B cell (primary cell): Measurements from ENCODE around the gene DGCR6L. TPM values are rescaled to one million over a fixed set of nuclear protein-coding genes. Genes with fewer than 3 reads are reported as not detected.
"Not testable (repeated sequence)": the region's sequence is repeated elsewhere in the genome, so short reads cannot be mapped to it uniquely, and the experiment has no call there.

ENCODE experiments used
- ATAC-seq: fragments of 200-7000 bp; cut with Tn5 transposase; one replicate; pipeline ENCODE4 v1.10.0; 2021; ENCODE audit warnings: low read depth, mild to moderate bottlenecking, moderate number of reproducible peaks, moderate library complexity
- CTCF ChIA-PET: fragments of 350-600 bp; sonication (Branson Sonifier 250); formaldehyde crosslinking; loops from one replicate; lab custom pipeline; 2021; ENCODE audit warnings: antibody characterized with exemption, inconsistent platforms; lab: Charles Lee
- POLR2A ChIA-PET: fragments of 350-600 bp; sonication (Branson Sonifier 250); formaldehyde crosslinking; loops from one replicate; lab custom pipeline; 2021; ENCODE audit warnings: antibody characterized with exemption; lab: Charles Lee
- DNase-seq: peaks from one replicate; pipeline ENCODE4 v3.0.0; 2013
- H2AFZ ChIP-seq: 2 replicates; pipeline ENCODE4 v1.6.1; 2012; ENCODE audit warnings: mild to moderate bottlenecking, low read depth, low read length; ENCODE audit not compliant: insufficient read depth, poor library complexity, severe bottlenecking
- H3K27ac ChIP-seq, 2 donors: 1 replicate in 1 of 2; 2 replicates in 1 of 2; pipeline ENCODE4 v1.5.1; 2012 to 2013; ENCODE audit warnings: low read length in 2 of 2, mild to moderate bottlenecking in 2 of 2, moderate library complexity in 1 of 2
- H3K27me3 ChIP-seq, 4 experiments: fragments of 200-600 bp in 1 of 4; sonication (generic) in 1 of 4; replicated peaks in 1 of 4; 1 replicate in 2 of 4; 2 replicates in 2 of 4; pipeline versions ENCODE4 v1.6.1 to v1.7.0; 2013 to 2016; ENCODE audit warnings: low read length in 3 of 4, mild to moderate bottlenecking in 2 of 4, mixed read lengths in 1 of 4, moderate library complexity in 1 of 4; ENCODE audit not compliant: insufficient read depth in 4 of 4, control insufficient read depth in 3 of 4; ENCODE audit errors: control extremely low read depth in 1 of 4
- H3K36me3 ChIP-seq, 2 experiments: replicated peaks in 1 of 2; 1 replicate in 1 of 2; 2 replicates in 1 of 2; pipeline versions ENCODE4 v1.6.1 to v1.7.1; 2013; ENCODE audit warnings: low read length in 1 of 2; ENCODE audit not compliant: insufficient read depth in 2 of 2, control insufficient read depth in 1 of 2; ENCODE audit errors: control extremely low read depth in 1 of 2, extremely low read depth in 1 of 2
- H3K4me1 ChIP-seq, 2 donors: fragments of 200-600 bp in 1 of 2; sonication (generic) in 1 of 2; 1 replicate in 1 of 2; 2 replicates in 1 of 2; pipeline versions ENCODE4 v1.5.1 to v1.6.1; 2013 to 2017; ENCODE audit warnings: low read length in 2 of 2; ENCODE audit not compliant: control insufficient read depth in 2 of 2, insufficient read depth in 2 of 2
- H3K4me2 ChIP-seq: replicated peaks from 2 replicates; pipeline ENCODE3; 2012; ENCODE audit warnings: mild to moderate bottlenecking, low read depth, low read length; ENCODE audit not compliant: poor library complexity, severe bottlenecking
- H3K4me3 ChIP-seq, 5 experiments: fragments of 200-600 bp in 1 of 5; sonication (generic) in 1 of 5; 1 replicate in 3 of 5; 2 replicates in 2 of 5; pipeline versions ENCODE4 v1.5.1 to v1.7.0; 2011 to 2016; ENCODE audit warnings: low read length in 4 of 5, mild to moderate bottlenecking in 4 of 5, low read depth in 2 of 5, control low read depth in 1 of 5, moderate library complexity in 1 of 5; ENCODE audit not compliant: insufficient read depth in 1 of 5; ENCODE audit errors: control extremely low read depth in 1 of 5, extremely low read depth in 1 of 5
- H3K79me2 ChIP-seq: fragments of 200-600 bp; sonication (generic); one replicate; pipeline ENCODE4 v1.6.0; 2016; ENCODE audit warnings: low read length; ENCODE audit not compliant: control insufficient read depth, insufficient read depth
- H3K9ac ChIP-seq: fragments of 200-600 bp; sonication (generic); 2 replicates; pipeline ENCODE4 v1.6.1; 2017; ENCODE audit warnings: mild to moderate bottlenecking, low read length, moderate library complexity
- H3K9me3 ChIP-seq, 3 donors: one replicate each; pipeline versions ENCODE4 v1.6.1 to v1.7.1; 2013; ENCODE audit warnings: low read length in 2 of 3; ENCODE audit not compliant: control insufficient read depth in 2 of 3, insufficient read depth in 1 of 3; ENCODE audit errors: control extremely low read depth in 1 of 3
- H4K20me1 ChIP-seq: 2 replicates; pipeline ENCODE4 v1.6.0; 2012; ENCODE audit warnings: mild to moderate bottlenecking, low read length; ENCODE audit not compliant: insufficient read depth, control insufficient read depth, poor library complexity, severe bottlenecking
- H3K27ac Mint-ChIP-seq: one replicate; pipeline ENCODE4 v1.8.0; 2021; ENCODE audit warnings: mixed read lengths
- H3K27me3 Mint-ChIP-seq: one replicate; pipeline ENCODE4 v1.8.0; 2021; ENCODE audit warnings: mixed read lengths
- H3K4me1 Mint-ChIP-seq: one replicate; pipeline ENCODE4 v1.8.0; 2021; ENCODE audit warnings: mixed read lengths
- H3K4me3 Mint-ChIP-seq: one replicate; pipeline ENCODE4 v1.8.0; 2021; ENCODE audit warnings: mixed read lengths
- H3K9me3 Mint-ChIP-seq: one replicate; pipeline ENCODE4 v1.8.0; 2022; ENCODE audit warnings: mixed read lengths; ENCODE audit not compliant: insufficient read depth
- CTCF ChIP-seq: fragments of 200-600 bp; IDR thresholded peaks from one replicate; pipeline ENCODE4 v1.8.0; 2022; ENCODE audit warnings: antibody characterized with exemption, mild to moderate bottlenecking
- EZH2 ChIP-seq: IDR thresholded peaks from 2 replicates; pipeline ENCODE4 v1.6.1; 2012; ENCODE audit warnings: borderline replicate concordance, low read depth, mild to moderate bottlenecking, moderate library complexity, low read length; ENCODE audit not compliant: insufficient read depth, poor library complexity, severe bottlenecking
- WGBS: methylation state at CpG from one replicate; pipeline ENCODE4 v1.1.5; 2013; ENCODE audit warnings: missing lambda C conversion rate; ENCODE audit not compliant: insufficient coverage; 5-methylcytosine and 5-hydroxymethylcytosine counted together
- intact Hi-C: fragments of 100-400 bp; cut with micrococcal nuclease; formaldehyde crosslinking; loops from one replicate; pipeline ENCODE4 v1.10.0; 2022
- polyA plus RNA-seq: library from polyadenylated mRNA; depleted of rRNA; stranded (reverse); fragments of >200 nt; gene quantifications from 2 replicates; pipeline ENCODE4 v1.2.3, GENCODE V29; 2012
- total RNA-seq, 2 donors: library from RNA; stranded (reverse); fragments of 120-200 nt in 1 of 2; gene quantifications; 1 replicate in 1 of 2; 2 replicates in 1 of 2; pipeline versions ENCODE4 v1.2.3 to v1.2.4, GENCODE V29; 2013 to 2022

DGCR6L gene
- total and polyA plus RNA-seq, 2 donors (not counting 1 experiment from before 2014, with no cell fraction given), result 21.2 to 33.4 TPM

GRCh38 chr22:20276468-20276867, 43.4 kb downstream of the DGCR6L start:
- Histone ChIP-seq H3K36me3 (no peaks in the 10 kb centered on the region), H3K9ac (no peak overlapping the region), H3K9me3 (no peaks in the 10 kb centered on the region), H3K4me2 (no peak overlapping the region), H3K79me2 (no peaks in the 10 kb centered on the region), H4K20me1 (no peaks in the 10 kb centered on the region), H3K27ac (no peak overlapping the region), H3K4me1 (no peaks in the 10 kb centered on the region), H3K27me3 (no peaks in the 10 kb centered on the region), H2AFZ (no peak overlapping the region), H3K4me3 (no peak overlapping the region)
- 83% methylated on average over 7 of the region's 7 CpGs for WGBS
- Mint-ChIP-seq H3K4me3 (no peak overlapping the region), H3K4me1 (no peaks in the 10 kb centered on the region), H3K27me3 (no peaks in the 10 kb centered on the region), H3K9me3 (no peaks in the 10 kb centered on the region), H3K27ac (no peak overlapping the region)
- ATAC-seq, result no peak
- TF ChIP-seq CTCF, result no peak
- TF ChIP-seq EZH2, result no peak
- intact Hi-C loops, result no loop called here
- POLR2A ChIA-PET, result no interaction called here
- CTCF ChIA-PET, result interaction anchor here (0.6 kb wide), 1 partner anchor 18 kb away, joined by 3 read pairs; no protein-coding TSS in a partner anchor
- no peak for DNase-seq

- Histone ChIP-seq H4K20me1 (no peaks in the 10 kb centered on the region), H3K79me2 (no peaks in the 10 kb centered on the region), H2AFZ (no peak overlapping the region), H3K9me3 (no peaks in the 10 kb centered on the region), H3K27ac (no peak overlapping the region), H3K36me3 (no peaks in the 10 kb centered on the region), H3K4me3 (no peak overlapping the region), H3K9ac (no peak overlapping the region), H3K4me2 (no peak overlapping the region), H3K4me1 (no peaks in the 10 kb centered on the region), H3K27me3 (no peaks in the 10 kb centered on the region)
- H3K9me3 Mint-ChIP-seq, result no peaks in the 10 kb centered on the region
- POLR2A ChIA-PET, result no interaction called here
- no peaks in the 10 kb centered on the region for H3K27me3 Mint-ChIP-seq
- ATAC-seq (no peak), DNase-seq (no peak)
- WGBS, result 96% methylated on average over 5 of the region's 13 CpGs
- intact Hi-C loops, result no loop called here
- no peak overlapping the region for H3K4me3 Mint-ChIP-seq
- no peaks in the 10 kb centered on the region for H3K4me1 Mint-ChIP-seq
- H3K27ac Mint-ChIP-seq, result no peak overlapping the region
- CTCF ChIA-PET, result interaction anchor here (0.6 kb wide), 1 partner anchor 19 kb away, joined by 3 read pairs; no protein-coding TSS in a partner anchor
- TF ChIP-seq EZH2, result no peak
- TF ChIP-seq CTCF, result no peak
These were observed 44.0 kb downstream of the DGCR6L start for GRCh38 chr22:20275836-20276235.

- 40% methylated on average over 1 of the region's 7 CpGs for WGBS
- H3K27ac ChIP-seq, DNase-seq, H2AFZ ChIP-seq, H3K4me2 ChIP-seq, H3K27me3 ChIP-seq, H3K9ac ChIP-seq, H4K20me1 ChIP-seq, H3K9me3 ChIP-seq, H3K27me3 Mint-ChIP-seq, H3K9me3 Mint-ChIP-seq, H3K4me1 ChIP-seq, ATAC-seq, H3K27ac Mint-ChIP-seq, intact Hi-C loops, CTCF ChIA-PET, POLR2A ChIA-PET, H3K36me3 ChIP-seq, H3K4me1 Mint-ChIP-seq, H3K4me3 Mint-ChIP-seq, H3K4me3 ChIP-seq, H3K79me2 ChIP-seq: not testable (repeated sequence)
These were observed 44.5 kb downstream of the DGCR6L start for GRCh38 chr22:20275325-20275724.
